Left cardiac atrium (tissue), 4 donors: ENCODE results near the gene PLEKHA5. TPM values are rescaled to one million over a fixed set of nuclear protein-coding genes. Genes with fewer than 3 reads are reported as not detected.
"Not testable (repeated sequence)": the region's sequence is repeated elsewhere in the genome, so short reads cannot be mapped to it uniquely, and the experiment has no call there.

ENCODE experiments used
- ATAC-seq, 2 donors: fragments of 200-7000 bp; cut with Tn5 transposase; one replicate each; pipeline ENCODE4 v1.9.1; 2020; ENCODE audit warnings: mild to moderate bottlenecking in 2 of 2, moderate library complexity in 2 of 2
- DNase-seq: peaks from one replicate; pipeline ENCODE4 v3.0.0-alpha.2; 2020
- intact Hi-C, 2 donors: fragments of 100-400 bp; cut with DNase I; formaldehyde crosslinking; loops; one replicate each; pipeline versions ENCODE4 v1.14.1 to v1.15.1; 2022 to 2023
- total RNA-seq, 2 donors: library from RNA; stranded (reverse); fragmentation: NEBNext Ultra II Directional; extraction: Animal tissue kit (Norgen Biotek cat#: 25700); gene quantifications; one replicate each; pipeline ENCODE4 v1.2.1, GENCODE V29; 2021
- donor health status: DM: no; HTN: yes; CAD: no.
- donor health status: DM: no; HTN: yes; CAD: no; lungs with severe emphysema.
- donor health status: DM: yes; HTN: yes; CAD: no.
- donor health status: Dilated cardiomyopathy.

PLEKHA5 gene
- total RNA-seq, 2 donors from 2014 or later, result 36.9 to 53.4 TPM

- DNase-seq (no peak), ATAC-seq (no peak)
- intact Hi-C loops, result loop anchor here in 1 of 2 donors (10.0 kb wide), 1 partner anchor 94 kb away; no protein-coding TSS in a partner anchor
Measured at GRCh38 chr12:19288603-19289244, 159.2 kb downstream of the PLEKHA5 start.

DNA sequence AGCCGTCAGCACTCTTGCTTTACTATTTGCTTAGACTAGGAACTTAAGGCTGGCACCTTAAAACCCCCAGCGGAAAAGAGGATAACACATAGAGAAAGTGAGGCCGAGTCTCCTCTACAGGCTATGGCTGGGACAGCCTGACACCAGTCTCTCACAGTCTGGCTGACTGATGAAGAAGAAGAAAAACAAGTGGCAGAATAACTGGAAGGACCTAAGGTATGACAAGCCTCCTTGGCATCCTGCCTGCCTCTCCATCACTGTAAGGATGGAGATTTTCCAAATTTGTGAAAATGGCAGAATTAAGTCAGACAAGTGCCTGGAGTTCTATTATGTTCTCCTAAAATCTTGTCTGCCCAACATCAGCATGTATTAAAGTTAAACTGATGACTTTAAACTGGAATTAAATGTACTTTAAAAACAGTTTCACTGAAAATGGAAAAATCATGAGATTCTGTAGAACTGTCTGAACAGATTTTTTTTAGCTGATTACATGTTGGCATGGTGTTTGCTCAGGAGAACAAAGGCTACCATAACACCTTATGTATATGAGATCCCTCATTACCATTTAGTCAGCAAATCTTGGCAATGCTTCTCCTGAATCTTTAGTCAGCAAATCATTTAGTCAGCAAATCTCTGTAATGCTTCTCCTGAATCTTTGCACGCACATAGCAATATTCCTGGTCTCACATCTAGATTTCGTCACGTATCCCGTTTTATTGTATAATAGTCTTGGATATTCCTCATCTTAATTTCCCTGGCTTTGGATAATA lies 169.5 kb downstream of the PLEKHA5 start:
- ATAC-seq, result no peak
- intact Hi-C loops, result no loop called here
- no peak for DNase-seq

DNA sequence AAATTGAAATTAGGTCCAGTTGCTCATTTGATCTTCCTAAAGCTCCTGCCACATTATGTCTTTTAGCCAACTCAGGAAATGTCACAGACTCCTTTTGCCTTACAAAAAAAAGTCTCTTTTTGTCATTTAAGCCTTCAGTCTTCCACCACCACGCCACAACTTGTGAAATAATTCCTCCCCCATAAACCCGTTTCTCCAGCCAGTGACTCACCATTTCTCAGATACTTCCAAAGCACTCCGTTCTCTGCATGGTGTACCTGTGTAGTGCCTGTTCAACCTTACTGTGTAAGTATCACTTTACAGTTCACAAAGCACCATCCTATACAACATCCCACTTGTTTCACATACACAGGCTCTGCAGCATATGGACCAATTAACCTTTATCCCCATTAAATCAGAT lies 170.2 kb downstream of the PLEKHA5 start:
- intact Hi-C loops, result no loop called here
- ATAC-seq (peak in 1 of 2 donors; percentile 71), DNase-seq (no peak)

DNA sequence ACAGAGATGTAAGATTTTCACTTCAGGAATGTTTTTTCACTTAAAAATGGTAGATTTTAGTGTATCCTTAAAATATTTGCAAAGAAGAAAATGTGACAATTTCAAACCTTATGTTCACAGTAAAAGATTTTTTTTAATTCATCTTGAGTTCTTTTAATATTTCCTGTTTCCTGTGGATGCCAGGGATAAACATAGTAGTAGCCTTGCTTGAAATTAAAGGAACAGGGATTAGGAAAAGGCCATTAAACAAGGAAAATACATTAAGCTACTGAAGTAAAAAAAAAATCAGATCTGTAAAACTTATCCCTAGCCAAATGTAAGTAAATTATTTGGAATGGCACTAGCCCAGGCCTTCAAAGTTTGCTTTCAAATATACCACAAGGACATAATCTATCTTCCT lies 171.7 kb downstream of the PLEKHA5 start:
- DNase-seq, result no peak
- intact Hi-C loops, result no loop called here
- no peak for ATAC-seq

GRCh38 chr12:19301688-19302087 lies 172.2 kb downstream of the PLEKHA5 start:
- intact Hi-C loops, result no loop called here
- ATAC-seq (no peak), DNase-seq (no peak)

DNA sequence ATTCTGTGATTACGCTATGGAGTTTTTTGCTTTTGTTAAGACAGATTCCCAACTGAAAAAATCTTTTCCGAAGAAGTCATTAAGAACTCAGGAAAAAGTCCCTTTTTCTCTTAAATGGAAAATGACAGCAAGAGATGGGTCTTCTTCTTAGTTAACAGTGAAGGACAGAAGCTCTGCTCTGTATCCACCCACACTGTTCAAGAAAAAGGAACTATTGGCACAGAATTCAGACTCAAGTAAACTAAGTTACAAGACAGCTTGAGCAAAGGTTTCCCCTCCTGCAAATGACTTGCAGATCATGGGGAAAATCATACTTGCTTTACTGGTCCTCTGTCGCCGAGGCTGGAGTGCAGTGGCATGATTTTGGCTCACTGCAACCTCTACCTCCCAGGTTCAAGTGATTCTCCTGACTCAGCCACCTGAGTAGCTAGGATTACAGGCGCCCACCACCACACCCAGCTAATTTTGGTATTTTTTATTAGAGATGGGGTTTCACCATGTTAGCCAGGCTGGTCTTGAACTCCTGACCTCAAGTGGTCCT lies 172.6 kb downstream of the PLEKHA5 start:
- no peak for DNase-seq
- intact Hi-C loops, result no loop called here
- no peak for ATAC-seq

- ATAC-seq (no peak), DNase-seq (no peak)
- intact Hi-C loops, result no loop called here
Measured at GRCh38 chr12:19303496-19303895, 174.0 kb downstream of the PLEKHA5 start.

DNA sequence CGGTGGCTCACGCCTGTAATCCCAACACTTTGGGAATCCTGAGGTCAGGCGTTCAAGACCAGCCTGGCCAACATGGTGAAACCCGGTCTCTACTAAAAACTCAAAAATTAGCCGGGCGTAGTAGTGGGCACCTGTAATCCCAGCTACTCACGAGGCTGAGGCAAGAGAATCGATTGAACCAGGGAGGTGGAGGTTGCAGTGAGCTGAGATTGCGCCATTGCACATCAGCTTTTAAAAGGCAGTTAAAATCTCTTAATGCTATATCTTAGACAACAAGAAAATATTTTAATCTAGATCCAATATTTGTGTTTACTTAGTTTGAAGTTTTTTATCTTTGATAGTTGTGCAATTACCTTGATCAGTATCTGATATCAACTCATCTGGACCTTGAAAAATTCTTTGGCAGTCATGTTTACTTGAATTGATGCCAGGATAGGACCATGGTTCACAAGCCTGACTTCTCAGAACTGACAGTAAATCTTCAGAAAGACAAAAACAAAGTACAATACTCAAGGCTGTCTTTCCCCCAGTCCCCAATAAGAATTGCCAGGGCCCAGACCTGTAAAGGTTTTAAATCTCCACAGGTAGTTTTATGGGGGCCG lies 174.7 kb downstream of the PLEKHA5 start:
- DNase-seq (no peak), ATAC-seq (no peak)
- intact Hi-C loops, result no loop called here

GRCh38 chr12:19305621-19306020 lies 176.1 kb downstream of the PLEKHA5 start:
- intact Hi-C loops, result not testable (repeated sequence)

DNA sequence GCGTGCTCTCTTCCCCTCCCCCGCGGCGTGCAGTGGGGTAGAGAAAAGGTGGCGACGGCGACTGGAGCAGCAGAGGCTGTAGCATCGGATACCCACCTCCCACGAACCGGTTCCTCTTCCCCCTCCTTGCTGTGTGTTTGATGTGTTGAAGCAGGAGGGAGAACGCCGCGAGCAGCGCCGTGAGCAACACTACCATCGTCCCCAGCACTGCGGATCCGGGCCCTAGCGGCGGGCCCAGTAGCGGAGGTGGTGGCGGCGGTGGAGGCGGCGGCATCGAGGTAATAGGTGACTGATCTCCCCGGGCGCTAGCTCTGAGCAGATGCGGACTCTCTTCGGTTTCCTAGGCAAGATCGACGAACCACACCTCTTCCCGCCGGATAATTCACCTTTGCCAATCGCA lies 176.8 kb downstream of the PLEKHA5 start:
- DNase-seq (no peak), ATAC-seq (no peak)
- intact Hi-C loops, result no loop called here

More at GRCh38 chr12:19305621-19306020, 176.1 kb downstream of the PLEKHA5 start:
- not testable (repeated sequence) for DNase-seq, ATAC-seq

DNA sequence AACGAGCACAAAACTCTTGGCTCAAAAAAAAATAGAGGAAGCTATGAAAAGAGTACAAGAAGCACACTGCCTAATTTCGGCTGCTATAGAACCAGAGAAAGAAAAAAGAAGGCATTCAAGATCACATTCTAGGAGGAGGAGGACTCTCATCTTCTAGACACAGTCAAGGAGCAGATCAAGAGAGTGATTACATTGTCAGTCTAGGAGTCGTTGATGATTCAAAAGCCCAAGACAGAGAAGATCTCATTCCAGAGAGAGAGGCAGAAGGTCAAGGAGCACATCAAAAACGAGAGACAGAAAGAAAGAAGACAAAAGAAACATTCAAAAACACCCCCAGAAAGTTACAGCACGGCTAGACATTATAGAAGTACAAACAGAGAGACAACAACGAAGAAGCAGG lies 177.9 kb downstream of the PLEKHA5 start:
- intact Hi-C loops, result no loop called here
- ATAC-seq (no peak), DNase-seq (no peak)

DNA sequence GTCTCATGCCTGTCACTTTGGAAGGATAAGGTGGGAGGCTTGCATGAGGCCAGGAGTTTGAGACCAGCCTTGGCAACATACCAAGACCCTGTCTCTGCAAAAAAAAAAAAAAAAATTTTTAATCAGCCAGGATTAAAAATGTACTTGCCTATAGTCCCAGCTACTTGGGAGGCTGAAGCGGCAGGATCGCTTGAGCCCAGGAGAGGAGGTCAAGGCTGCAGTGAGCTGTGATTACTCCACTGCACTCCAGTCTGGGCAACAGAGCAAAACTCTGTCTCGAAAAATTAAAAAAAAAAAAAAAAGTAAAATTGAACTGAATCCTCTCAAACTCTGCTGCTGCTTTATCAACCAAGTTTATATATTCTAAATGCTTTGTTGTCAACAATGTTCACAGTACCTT lies 181.6 kb downstream of the PLEKHA5 start:
- ATAC-seq (no peak), DNase-seq (no peak)
- intact Hi-C loops, result no loop called here

GRCh38 chr12:19312637-19313036 lies 183.1 kb downstream of the PLEKHA5 start:
- no peak for DNase-seq
- no peak for ATAC-seq
- intact Hi-C loops, result no loop called here

- ATAC-seq, result peak in 1 of 2 donors; percentile 51
- DNase-seq, result no peak
- intact Hi-C loops, result no loop called here
Measured at GRCh38 chr12:19316425-19316824, 186.9 kb downstream of the PLEKHA5 start.

- DNase-seq (no peak), ATAC-seq (peak in 1 of 2 donors; percentile 39)
- intact Hi-C loops, result no loop called here
Measured at GRCh38 chr12:19322376-19322775, 192.8 kb downstream of the PLEKHA5 start.

- no peak for DNase-seq
- no peak for ATAC-seq
- intact Hi-C loops, result no loop called here
Measured at GRCh38 chr12:19323805-19324204, 194.3 kb downstream of the PLEKHA5 start.

- ATAC-seq (no peak), DNase-seq (no peak)
- intact Hi-C loops, result no loop called here
Measured at GRCh38 chr12:19326102-19326501, 196.6 kb downstream of the PLEKHA5 start.

DNA sequence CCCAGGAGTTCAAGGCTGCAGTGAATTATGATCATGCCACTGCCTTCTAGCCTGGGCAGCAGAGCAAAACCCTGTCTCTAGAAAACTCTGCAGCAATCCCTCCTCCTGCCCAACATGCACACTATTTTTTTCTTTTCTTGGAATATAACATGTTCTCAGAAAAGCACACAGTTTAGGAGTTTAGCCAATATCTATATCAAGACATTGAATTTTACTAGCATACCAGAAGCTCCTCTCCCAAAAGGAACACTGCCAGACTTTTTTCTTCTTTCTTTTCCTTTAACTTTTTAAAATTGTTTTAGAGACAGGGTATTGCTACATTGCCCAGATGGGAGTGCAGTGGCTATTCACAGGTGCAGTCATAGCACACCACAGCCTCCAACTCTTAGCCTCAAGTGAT lies 202.7 kb downstream of the PLEKHA5 start:
- DNase-seq (no peak), ATAC-seq (no peak)
- intact Hi-C loops, result no loop called here

DNA sequence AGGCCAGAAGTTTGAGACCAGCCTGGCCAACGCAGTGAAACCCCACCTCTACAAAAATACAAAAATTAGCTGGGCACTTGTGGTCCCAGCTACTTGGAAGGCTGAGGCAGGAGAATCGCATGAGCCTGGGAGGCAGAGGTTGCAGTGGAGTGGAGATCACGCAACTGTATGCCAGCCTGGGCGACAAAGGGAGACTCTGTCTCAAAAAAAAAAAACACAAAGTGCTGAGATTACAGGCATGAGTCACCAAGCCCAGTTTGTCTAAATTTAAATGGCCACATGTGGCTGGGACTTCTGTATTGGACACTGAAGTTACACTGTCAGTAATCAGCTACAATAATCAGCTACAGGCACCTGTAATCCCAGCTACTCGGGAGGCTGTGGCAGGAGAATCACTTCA lies 208.9 kb downstream of the PLEKHA5 start:
- peak; percentile 47 to 73 for ATAC-seq
- intact Hi-C loops, result no loop called here

GRCh38 chr12:19350850-19351249 lies 221.3 kb downstream of the PLEKHA5 start:
- DNase-seq, ATAC-seq, intact Hi-C loops: not testable (repeated sequence)

More for the DNA sequence above, 208.9 kb downstream of the PLEKHA5 start:
- DNase-seq, result no peak
